Kidney epithelial cell (primary cell): ENCODE results near the gene MB21D2. TPM values are rescaled to one million over a fixed set of nuclear protein-coding genes. Genes with fewer than 3 reads are reported as not detected.

Experiments used
- DNase-seq: peaks from one replicate; pipeline ENCODE4 v3.0.0-alpha.2; 2010; ENCODE audit warnings: low read depth
- H3K27me3 ChIP-seq: 2 replicates; pipeline ENCODE4 v1.6.0; 2011; ENCODE audit warnings: low read length; ENCODE audit not compliant: control insufficient read depth, insufficient read depth
- H3K36me3 ChIP-seq: 2 replicates; pipeline ENCODE4 v1.5.1; 2011; ENCODE audit warnings: low read length; ENCODE audit not compliant: control insufficient read depth, insufficient read depth
- H3K4me3 ChIP-seq: 2 replicates; pipeline ENCODE4 v1.5.1; 2011; ENCODE audit warnings: low read depth, mild to moderate bottlenecking, control low read depth, low read length
- CTCF ChIP-seq: IDR thresholded peaks from 2 replicates; pipeline ENCODE4 v1.5.1; 2011; ENCODE audit warnings: mild to moderate bottlenecking, moderate library complexity, low read length, control low read depth, inconsistent platforms; ENCODE audit not compliant: insufficient read depth, poor library complexity, severe bottlenecking
- total RNA-seq: library from RNA; depleted of rRNA; stranded (reverse); fragments of >200 nt; gene quantifications from 2 replicates; pipeline ENCODE4 v1.2.3, GENCODE V29; 2015

The MB21D2 gene
- total RNA-seq, 1 donor from 2014 or later = 18.9 TPM

- Histone ChIP-seq H3K36me3 (no peaks in the 10 kb centered on the region), H3K27me3 (no peaks in the 10 kb centered on the region), H3K4me3 (no peak overlapping the region)
- DNase-seq = no peak
- no peak for TF ChIP-seq CTCF
These were observed 73.2 kb downstream of the MB21D2 start for GRCh38 chr3:192844486-192844765.

GRCh38 chr3:192843723-192844485 is 73.8 kb downstream of the MB21D2 start:
- H3K36me3 ChIP-seq = no peaks in the 10 kb centered on the region
- TF ChIP-seq CTCF = no peak
- H3K27me3 ChIP-seq = no peaks in the 10 kb centered on the region
- DNase-seq = no peak
- H3K4me3 ChIP-seq = no peak overlapping the region

- TF ChIP-seq CTCF = no peak
- DNase-seq = no peak
- Histone ChIP-seq H3K4me3 (no peak overlapping the region), H3K36me3 (no peaks in the 10 kb centered on the region), H3K27me3 (no peaks in the 10 kb centered on the region)
These were observed 74.5 kb downstream of the MB21D2 start for GRCh38 chr3:192843119-192843518.

GRCh38 chr3:192842711-192843110 is 74.9 kb downstream of the MB21D2 start:
- Histone ChIP-seq H3K27me3 (no peaks in the 10 kb centered on the region), H3K36me3 (no peaks in the 10 kb centered on the region), H3K4me3 (no peak overlapping the region)
- DNase-seq = no peak
- no peak for TF ChIP-seq CTCF

- no peak for DNase-seq
- no peaks in the 10 kb centered on the region for H3K36me3 ChIP-seq
- TF ChIP-seq CTCF = no peak
These were observed 75.5 kb downstream of the MB21D2 start for GRCh38 chr3:192842138-192842537.

GRCh38 chr3:192841428-192841827 is 76.2 kb downstream of the MB21D2 start:
- H3K27me3 ChIP-seq = no peaks in the 10 kb centered on the region
- H3K36me3 ChIP-seq = no peaks in the 10 kb centered on the region
- no peak for DNase-seq
- no peak overlapping the region for H3K4me3 ChIP-seq
- TF ChIP-seq CTCF = no peak

More at GRCh38 chr3:192842138-192842537, 75.5 kb downstream of the MB21D2 start:
- no peaks in the 10 kb centered on the region for H3K27me3 ChIP-seq
- no peak overlapping the region for H3K4me3 ChIP-seq
